Measurements from ENCODE around the gene KCNK15.
"Not testable (repeated sequence)": the region's sequence is repeated elsewhere in the genome, so short reads cannot be mapped to it uniquely, and the experiment has no call there.

The KCNK15 gene

DNA sequence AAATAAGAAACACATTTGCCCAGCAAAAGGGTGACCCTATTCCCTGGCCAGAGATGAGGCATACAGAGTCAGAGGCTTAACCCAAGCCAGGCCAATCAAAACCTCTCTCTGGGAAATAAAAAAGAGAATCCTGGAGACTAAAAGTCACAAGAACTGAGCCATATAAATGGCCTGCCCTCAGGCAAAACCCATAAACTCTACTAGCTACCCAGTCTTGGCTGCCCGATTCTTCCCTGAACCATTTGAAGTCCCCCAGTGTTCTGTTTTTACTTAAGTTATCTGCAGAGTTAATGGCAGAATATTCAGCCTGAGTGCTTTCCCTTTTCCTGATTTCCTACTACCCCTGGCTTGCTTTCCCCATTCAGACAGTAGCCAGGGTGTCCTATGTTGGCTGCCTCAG, 13.9 kb downstream of the KCNK15 start:
- DNase-seq = no peak

DNA sequence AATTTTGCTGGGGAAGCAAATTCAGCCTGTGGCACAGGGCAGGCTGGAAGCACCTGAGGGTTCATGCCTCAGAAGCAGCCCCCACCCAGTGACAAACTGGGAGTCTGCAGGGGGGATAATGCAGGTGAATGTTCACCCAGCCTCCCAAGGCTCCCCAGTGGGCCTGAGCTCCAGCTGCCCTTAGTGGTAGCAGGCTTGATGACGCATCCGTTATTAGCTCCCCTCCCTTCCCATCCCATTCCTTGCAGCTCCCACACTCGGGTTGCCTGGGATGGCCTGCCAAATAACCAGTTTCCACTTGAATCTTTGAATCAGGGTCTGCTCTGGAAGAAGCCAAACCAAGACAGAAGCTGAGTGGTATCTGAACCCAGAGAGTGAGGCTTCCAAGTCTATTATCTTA, 15.8 kb downstream of the KCNK15 start:
- no peak for DNase-seq

DNA sequence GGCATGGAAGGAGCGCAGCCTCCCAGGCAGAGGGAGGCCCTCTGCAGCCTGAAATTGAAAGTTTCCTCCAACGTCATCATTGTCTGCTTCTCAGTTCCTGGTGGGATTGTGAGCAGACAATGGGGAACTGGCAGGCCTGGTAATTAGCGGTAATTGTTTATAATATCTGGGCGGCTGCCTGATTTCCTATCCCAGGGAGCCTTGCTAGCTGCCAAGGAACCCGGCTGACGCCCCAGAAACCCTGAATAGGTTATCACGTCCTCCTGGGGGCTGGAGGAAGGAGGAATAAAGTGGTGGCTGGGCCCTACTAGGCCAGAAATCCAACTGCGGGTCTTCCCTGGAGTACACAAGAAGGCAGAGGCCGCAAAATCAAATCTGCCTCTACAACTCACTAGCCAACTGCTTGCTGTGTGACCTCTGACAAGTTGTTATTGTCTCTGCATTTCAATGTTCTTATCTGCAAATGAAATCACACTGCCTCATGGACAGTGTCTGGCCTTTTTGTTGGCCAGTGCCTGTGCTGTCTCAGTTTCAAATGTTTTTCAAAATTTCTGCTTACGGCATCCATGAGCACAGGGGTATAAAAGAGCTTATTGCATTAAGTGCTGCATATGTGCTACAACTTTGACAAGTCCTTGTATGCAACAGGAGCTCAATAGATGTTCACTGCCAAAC, 16.9 kb downstream of the KCNK15 start:
- no peak for DNase-seq

- DNase-seq = not testable (repeated sequence)
Measured at GRCh38 chr20:44763798-44764197, 18.1 kb downstream of the KCNK15 start.

DNA sequence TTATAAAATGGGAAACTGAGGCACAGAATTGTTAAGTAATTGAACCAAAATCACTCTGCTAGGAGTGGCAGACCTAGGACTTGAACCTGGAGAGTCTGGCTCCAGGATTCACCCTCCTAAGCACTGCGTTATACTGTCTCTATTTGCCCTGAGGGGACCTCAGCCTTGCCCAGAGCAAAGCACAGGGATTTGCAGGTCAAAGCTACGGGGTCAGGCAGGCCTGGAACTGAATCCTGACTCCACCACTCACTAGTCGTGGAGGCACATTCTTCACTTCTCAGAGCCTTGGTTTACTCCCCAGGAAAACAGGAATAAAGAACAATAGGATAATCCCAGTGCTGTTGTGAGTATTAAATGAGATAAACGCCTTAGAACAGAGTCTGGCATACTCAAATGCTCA, 19.4 kb downstream of the KCNK15 start:
- DNase-seq = no peak

- no peak for DNase-seq
Measured at GRCh38 chr20:44765701-44766347, 20.2 kb downstream of the KCNK15 start.

GRCh38 chr20:44768256-44768655, 22.6 kb downstream of the KCNK15 start:
- DNase-seq = no peak

GRCh38 chr20:44768854-44769480, 23.3 kb downstream of the KCNK15 start:
- no peak for DNase-seq

- no peak for DNase-seq
Measured at GRCh38 chr20:44769481-44769863, 23.8 kb downstream of the KCNK15 start.

- no peak for DNase-seq
Measured at GRCh38 chr20:44770484-44771171, 25.0 kb downstream of the KCNK15 start.

DNA sequence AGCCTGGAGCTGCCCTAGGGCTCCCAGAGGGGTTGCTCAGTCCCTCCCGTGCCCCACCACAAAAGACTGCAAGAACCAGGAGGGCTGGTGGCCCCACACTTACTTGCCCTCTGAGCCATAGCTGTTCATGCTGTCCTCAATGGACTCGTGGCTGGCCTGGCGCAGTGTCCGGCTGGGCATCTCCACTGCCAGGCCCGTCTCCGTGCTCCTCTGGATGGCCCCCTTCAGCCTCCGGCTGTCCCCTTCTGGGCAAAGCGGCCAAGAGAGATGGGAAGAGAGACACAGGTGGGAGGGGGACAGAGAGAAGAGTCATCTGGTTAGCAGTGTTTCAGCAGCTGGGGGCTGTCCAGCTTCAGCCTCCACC, 25.5 kb downstream of the KCNK15 start:
- no peak for DNase-seq

- DNase-seq = no peak
Measured at GRCh38 chr20:44772636-44773035, 27.0 kb downstream of the KCNK15 start.

- DNase-seq = no peak
Measured at GRCh38 chr20:44773070-44773829, 27.6 kb downstream of the KCNK15 start.

DNA sequence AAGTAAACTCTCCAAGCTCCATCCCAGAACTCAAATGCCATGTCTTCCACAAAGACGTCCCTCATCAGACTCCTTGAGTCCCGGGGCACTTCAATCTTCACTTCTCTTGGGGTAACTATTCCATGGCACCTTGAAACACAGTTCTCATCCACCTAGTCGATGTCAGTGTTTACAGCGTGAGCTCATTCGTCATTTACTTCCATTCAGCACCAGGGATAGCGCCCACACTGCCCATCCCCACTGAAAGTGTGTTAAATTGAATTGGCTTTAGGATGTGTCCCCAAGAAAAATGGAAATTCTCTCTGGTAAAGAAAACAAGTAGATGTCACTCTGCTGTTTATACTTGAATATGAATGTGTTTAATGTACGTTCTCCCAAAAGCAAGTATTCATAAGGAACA, 31.3 kb downstream of the KCNK15 start:
- no peak for DNase-seq

GRCh38 chr20:44780226-44780625, 34.6 kb downstream of the KCNK15 start:
- no peak for DNase-seq

- no peak for DNase-seq
Measured at GRCh38 chr20:44781118-44781517, 35.5 kb downstream of the KCNK15 start.

- no peak for DNase-seq
Measured at GRCh38 chr20:44781791-44782190, 36.1 kb downstream of the KCNK15 start.

GRCh38 chr20:44784688-44785087, 39.0 kb downstream of the KCNK15 start:
- DNase-seq = no peak

DNA sequence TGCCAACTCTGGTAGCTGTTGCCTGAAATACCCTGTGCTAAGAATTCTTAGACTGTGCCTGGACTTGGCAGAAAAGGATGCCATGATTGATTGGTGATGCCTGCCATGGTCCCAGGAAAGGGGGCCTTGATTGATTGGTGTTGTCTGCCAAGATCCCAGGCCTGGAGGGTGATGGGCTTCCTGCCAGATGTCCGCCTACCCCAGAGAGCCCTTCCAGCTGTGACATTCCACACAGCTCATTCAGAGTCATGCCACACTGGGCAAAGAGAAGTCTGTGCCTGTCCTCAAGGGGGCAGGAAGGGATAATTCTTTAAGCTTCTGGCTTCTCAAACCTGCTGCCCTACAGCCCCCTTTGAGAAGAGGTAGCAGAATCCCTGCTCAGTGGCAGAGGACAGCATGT, 40.1 kb downstream of the KCNK15 start:
- DNase-seq = no peak

- no peak for DNase-seq
Measured at GRCh38 chr20:44787299-44787698, 41.6 kb downstream of the KCNK15 start.

DNA sequence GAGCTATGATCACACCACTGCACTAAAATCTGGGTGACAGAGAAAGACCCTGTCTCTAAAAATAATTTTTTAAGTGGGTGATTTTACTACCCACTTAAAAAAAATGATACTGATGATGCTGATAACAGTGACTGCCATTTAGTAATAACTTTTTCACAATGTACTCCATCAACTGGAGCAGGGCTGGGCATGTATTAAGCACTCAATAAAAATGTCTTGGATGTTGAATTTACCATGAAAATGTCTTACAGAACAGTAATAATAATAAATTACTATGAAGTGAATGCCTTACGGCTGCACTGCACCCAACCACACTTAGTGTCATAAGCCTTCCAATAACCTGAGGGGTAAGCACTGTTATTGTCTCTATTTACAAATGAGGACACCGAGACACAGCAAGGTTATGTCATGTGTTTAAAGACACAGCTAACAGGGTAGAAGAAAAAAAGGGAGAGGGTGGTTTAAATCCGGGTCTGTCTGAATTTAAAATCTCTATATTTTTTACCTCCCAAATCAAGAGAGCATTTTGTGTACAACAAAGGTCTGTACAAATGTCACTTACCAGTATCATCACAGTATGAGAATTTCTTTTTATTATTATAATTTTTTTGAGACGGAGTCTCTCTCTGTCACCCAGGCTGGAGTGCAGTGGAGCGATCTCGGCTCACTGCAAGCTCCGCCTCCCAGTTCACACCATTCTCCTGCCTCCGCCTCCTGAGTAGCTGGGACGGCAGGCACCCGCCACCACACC, 43.2 kb downstream of the KCNK15 start:
- no peak for DNase-seq

DNA sequence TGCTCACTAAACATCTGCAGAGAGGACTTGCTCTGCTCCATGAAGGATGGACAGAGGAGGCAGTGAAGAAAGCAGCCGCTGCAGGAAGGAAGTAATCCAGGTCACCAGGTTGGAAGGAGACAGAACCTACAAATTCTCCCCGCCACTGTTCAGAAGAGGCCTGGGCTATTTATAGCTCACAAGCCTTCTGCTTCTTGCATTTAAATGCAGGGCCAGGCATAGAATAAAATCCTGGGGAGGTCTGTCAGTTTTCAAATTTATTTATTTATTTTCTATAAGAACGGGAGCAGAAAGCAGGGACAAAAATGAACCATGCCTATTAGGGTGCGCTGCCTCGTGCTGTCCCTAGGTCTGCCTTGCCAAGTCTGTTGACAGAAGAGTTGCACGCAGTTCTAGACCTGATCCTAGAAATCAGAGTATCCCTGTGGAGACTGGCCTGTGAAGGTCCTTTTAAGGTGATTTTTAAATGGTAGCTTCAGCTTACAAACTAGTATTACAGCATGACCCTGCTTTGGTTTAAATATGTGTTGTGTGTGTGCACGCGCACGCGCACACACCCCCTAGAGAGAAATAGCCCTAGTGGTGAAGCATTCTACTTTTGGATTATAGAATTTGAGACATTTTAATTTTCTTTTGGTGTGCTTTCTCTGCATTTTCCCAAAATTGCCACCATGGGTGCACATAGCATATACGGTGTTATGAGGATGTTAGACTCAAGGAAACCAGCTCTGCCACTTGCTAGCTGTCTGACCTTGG, 45.2 kb downstream of the KCNK15 start:
- DNase-seq = no peak
